K562 (cell line): ENCODE data around the gene AIF1L. TPM values are rescaled to one million over a fixed set of nuclear protein-coding genes. Genes with fewer than 3 reads are reported as not detected.

ENCODE experiments used
- ATAC-seq: fragments of 200-7000 bp; cut with Tn5 transposase; 3 replicates; pipeline ENCODE4 v1.9.1; 2020; ENCODE audit warnings: moderate library complexity
- BruUV-seq: library from RNA; stranded (reverse); fragments of 400-500 nt; replicated peaks from 2 replicates; lab custom pipeline; 2021; lab: Mats Ljungman, UMichigan
- CTCF ChIA-PET: fragments of 300-600 bp; formaldehyde crosslinking; extraction: SDS; loops from one replicate; lab custom pipeline; 2021; ENCODE audit warnings: low intra/inter-chr PET ratio; lab: Yijun Ruan, JAX
- POLR2A ChIA-PET: fragments of 300-600, 350-650 bp; sonication (Branson Sonifier 250); formaldehyde crosslinking; extraction: SDS; loops from one replicate; lab custom pipeline; 2021; ENCODE audit warnings: antibody characterized with exemption, inconsistent platforms; lab: Yijun Ruan, JAX
- DNase-seq, 4 experiments: peaks; one replicate each; pipeline versions ENCODE4 v3.0.0 to v3.0.0-alpha.2; 2011 to 2018; ENCODE audit warnings: low spot score in 3 of 4, mixed read lengths in 3 of 4; ENCODE audit errors: extremely low read depth in 1 of 4
- FAIRE-seq: peaks from 2 replicates; lab custom pipeline; 2011; peaks lifted over from hg19 to GRCh38; lab: Jason Lieb, UNC
- H2AFZ ChIP-seq: 2 replicates; pipeline ENCODE4 v1.6.0; 2011; ENCODE audit warnings: low read depth, low read length, control low read depth, inconsistent platforms
- H3K27ac ChIP-seq: fragments of 200-600 bp; 3 replicates; pipeline ENCODE4 v1.8.0; 2011; ENCODE audit warnings: low read depth, mild to moderate bottlenecking, control low read depth, inconsistent platforms, low read length, moderate library complexity, mixed read lengths; ENCODE audit errors: extremely low read depth
- H3K27me3 ChIP-seq, 2 experiments: fragments of 300-600 bp in 1 of 2; 2 replicates in 1 of 2; 3 replicates in 1 of 2; pipeline versions ENCODE4 v1.6.0 to v1.8.0; 2011; ENCODE audit warnings: inconsistent platforms in 2 of 2, low read length in 2 of 2, mild to moderate bottlenecking in 1 of 2, mixed read lengths in 1 of 2, moderate library complexity in 1 of 2; ENCODE audit not compliant: control insufficient read depth in 2 of 2, insufficient read depth in 2 of 2
- H3K36me3 ChIP-seq: fragments of 300-600 bp; 3 replicates; pipeline ENCODE4 v1.8.0; 2011; ENCODE audit warnings: mild to moderate bottlenecking, low read length, inconsistent platforms; ENCODE audit not compliant: control insufficient read depth, insufficient read depth
- H3K4me1 ChIP-seq, 2 experiments: fragments of 200-600 bp in 1 of 2; replicated peaks in 1 of 2; 2 replicates in 1 of 2; 3 replicates in 1 of 2; pipeline versions ENCODE4 v1.5.1 to v1.8.0; 2011; ENCODE audit warnings: inconsistent platforms in 2 of 2, low read length in 2 of 2, mild to moderate bottlenecking in 1 of 2, mixed read lengths in 1 of 2, moderate library complexity in 1 of 2; ENCODE audit not compliant: control insufficient read depth in 2 of 2, insufficient read depth in 2 of 2
- H3K4me2 ChIP-seq: 2 replicates; pipeline ENCODE4 v1.6.1; 2011; ENCODE audit warnings: low read length, control low read depth, inconsistent platforms, mixed read lengths; ENCODE audit not compliant: insufficient read depth
- H3K4me3 ChIP-seq: fragments of 200-600 bp; sonication (generic), shearing (Covaris generic); 2 replicates; pipeline ENCODE4 v1.5.1; 2016; ENCODE audit warnings: control low read depth, inconsistent platforms
- H3K79me2 ChIP-seq: fragments of 200-600 bp; 3 replicates; pipeline ENCODE4 v1.8.0; 2011; ENCODE audit warnings: low read length, inconsistent platforms; ENCODE audit not compliant: control insufficient read depth, insufficient read depth
- H3K9ac ChIP-seq, 2 experiments: 2 replicates each; pipeline versions ENCODE4 v1.6.0 to v1.6.1; 2011; ENCODE audit warnings: low read depth in 2 of 2, low read length in 2 of 2, control low read depth in 1 of 2, inconsistent platforms in 1 of 2, mild to moderate bottlenecking in 1 of 2, mixed read lengths in 1 of 2; ENCODE audit not compliant: insufficient read depth in 1 of 2
- H3K9me1 ChIP-seq: one replicate; pipeline ENCODE4 v1.6.0; 2011; ENCODE audit warnings: inconsistent platforms, mild to moderate bottlenecking, low read length, moderate library complexity; ENCODE audit not compliant: control insufficient read depth, insufficient read depth
- H3K9me3 ChIP-seq: replicated peaks from 2 replicates; pipeline ENCODE4 v1.5.1; 2011; ENCODE audit warnings: low read depth, low read length, inconsistent platforms; ENCODE audit not compliant: control insufficient read depth, insufficient read depth
- H4K20me1 ChIP-seq: replicated peaks from 2 replicates; pipeline ENCODE4 v1.6.1; 2011; ENCODE audit warnings: low read length, inconsistent platforms, mixed read lengths; ENCODE audit not compliant: control insufficient read depth, insufficient read depth
- CREB5 ChIP-seq: fragments of 250-450 bp; sonication (Bioruptor Pico); IDR thresholded peaks from 2 replicates; pipeline ENCODE4 v1.5.0; 2020; ENCODE audit warnings: mild to moderate bottlenecking
- HMGXB4 ChIP-seq: sonication (generic); formaldehyde crosslinking; IDR thresholded peaks from 2 replicates; pipeline ENCODE4 v1.8.1; 2023; ENCODE audit warnings: mild to moderate bottlenecking, missing genetic modification reagents
- NFIC ChIP-seq: fragments of 450-650 bp; IDR thresholded peaks from 2 replicates; pipeline ENCODE4 v1.6.1; 2017; ENCODE audit warnings: mild to moderate bottlenecking, inconsistent platforms
- SRF ChIP-seq, 2 experiments: fragments of 250-450, 450-650 bp in 1 of 2; sonication (Bioruptor Pico) in 1 of 2; sonication (generic) in 1 of 2; formaldehyde crosslinking; IDR thresholded peaks; 2 replicates each; pipeline versions ENCODE4 v1.5.0 to v1.5.1; 2020 to 2022; ENCODE audit warnings: mild to moderate bottlenecking in 1 of 2, missing genetic modification reagents in 1 of 2
- STAT6 ChIP-seq: sonication (generic); formaldehyde crosslinking; IDR thresholded peaks from 2 replicates; pipeline ENCODE4 v1.8.1; 2023; ENCODE audit warnings: mild to moderate bottlenecking, missing genetic modification reagents
- ZNF121 ChIP-seq: sonication (generic); formaldehyde crosslinking; conservative IDR thresholded peaks from 2 replicates; pipeline ENCODE4 v1.8.0; 2022; ENCODE audit warnings: missing genetic modification reagents
- WGBS: fragments of 100-300 bp; shearing (Covaris generic); methylation state at CpG from one replicate; pipeline ENCODE4 v1.1.6; 2016; ENCODE audit warnings: low coverage, mixed read lengths; ENCODE audit not compliant: insufficient coverage; ENCODE audit errors: missing lambda C conversion rate; 5-methylcytosine and 5-hydroxymethylcytosine counted together
- in situ Hi-C: fragments of 300-500 bp; cut with MboI; formaldehyde crosslinking; loops from 4 replicates; pipeline ENCODE4 v1.15.0; 2018; ENCODE audit warnings: inconsistent platforms, mixed read lengths
- intact Hi-C: fragments of 100-400 bp; cut with micrococcal nuclease; formaldehyde crosslinking; loops from 2 replicates; pipeline ENCODE4 v1.14.2; 2022
- polyA plus RNA-seq, 8 experiments: library from polyadenylated mRNA; depleted of rRNA in 4 of 8; stranded (reverse) in 5 of 8; unstranded in 3 of 8; fragments of >200 nt; fragmentation: Nextera tagmentation in 2 of 8; fragmentation: Illumina TruSeq in 1 of 8; extraction: Ambion mirVana in 2 of 8; extraction: Trizol in 1 of 8; gene quantifications; 2 replicates each; pipeline versions ENCODE4 v1.2.1 to v1.2.3, GENCODE V29; 2011 to 2014; ENCODE audit warnings: inconsistent platforms in 1 of 8, missing spikeins in 1 of 8
- total RNA-seq, 7 experiments: library from RNA; depleted of rRNA in 6 of 7; stranded (reverse); fragments of >200 nt in 6 of 7; fragmentation: Illumina TruSeq in 2 of 7; extraction: Trizol in 2 of 7; gene quantifications; 2 replicates each; pipeline versions ENCODE4 v1.2.1 to v1.2.3, GENCODE V29; 2011 to 2021; ENCODE audit warnings: low replicate concordance in 1 of 7

AIF1L gene
- total and polyA plus RNA-seq, 9 of the 15 experiments (the other 6 are each of a cell fraction or from before 2014, with no cell fraction given): 0.34 to 9.1 (median 1.3) TPM

- no peak overlapping the region for H2AFZ ChIP-seq
- H3K4me3 ChIP-seq: no peak overlapping the region
- no peaks in the 10 kb centered on the region for H3K9me1 ChIP-seq
- intact Hi-C loops: loop anchor here (10.0 kb wide), 1 partner anchor 214 kb away; no protein-coding TSS in a partner anchor
- TF ChIP-seq SRF (CRISPR knock-in tag; IDR thresholded peaks at IDR 0.05) (no peak), STAT6 (CRISPR knock-in tag) (peak; percentile 95), CREB5 (CRISPR knock-in tag) (no peak), HMGXB4 (CRISPR knock-in tag) (peak; percentile 61; the same call in 1 of the 2 replicates), ZNF121 (CRISPR knock-in tag) (no peak), NFIC (no peak)
- peaks cover 12% of the 10 kb centered on the region for H3K79me2 ChIP-seq
- POLR2A ChIA-PET: interaction anchor here (0.7 to 75.1 kb wide), 7 partner anchors 10 to 60 kb away, joined by 3 to 3336 read pairs (median 7); partner anchors contain the start of gene AIF1L
- no peaks in the 10 kb centered on the region for H3K9me3 ChIP-seq
- in situ Hi-C loops: no loop called here
- H4K20me1 ChIP-seq: peaks cover 15% of the 10 kb centered on the region
- H3K4me1 ChIP-seq: peaks cover 5 to 16% of the 10 kb centered on the region in 2 experiments; a peak in 3 of 5 replicates
- DNase-seq (peak in 1 of 4 experiments; percentile 58), FAIRE-seq (no peak), ATAC-seq (no peak)
- H3K9ac ChIP-seq: peak overlapping the region in 1 of 2 experiments; percentile 56; a peak in 2 of 4 replicates
- H3K4me2 ChIP-seq: no peak overlapping the region
- CTCF ChIA-PET: no interaction called here
- peaks cover 55 to 59% of the 10 kb centered on the region in 2 experiments for H3K27me3 ChIP-seq
- peaks cover 2% of the 10 kb centered on the region; the same call in 1 of the 3 replicates for H3K36me3 ChIP-seq
- no peak overlapping the region for H3K27ac ChIP-seq
- WGBS: 17% methylated on average over 7 of the region's 7 CpGs
- BruUV-seq: no TSS peak
These were observed 24.4 kb downstream of the AIF1L start for GRCh38 chr9:131120620-131121228.
